Activated CD4-positive, alpha-beta T cell treated with anti-CD3 and anti-CD28 coated beads for 36 hours (primary cell): Measurements from ENCODE around the gene SPRED2. TPM values are rescaled to one million over a fixed set of nuclear protein-coding genes. Genes with fewer than 3 reads are reported as not detected.

Experiments
- ATAC-seq: fragments of 200-7000 bp; cut with Tn5 transposase; one replicate; pipeline ENCODE4 v1.10.0; 2021; ENCODE audit warnings: mild to moderate bottlenecking, moderate library complexity
- CTCF ChIA-PET: fragments of 350-600 bp; sonication (Branson Sonifier 250); formaldehyde crosslinking; loops from one replicate; lab custom pipeline; 2021; ENCODE audit warnings: antibody characterized with exemption; lab: Charles Lee
- POLR2A ChIA-PET: fragments of 350-600 bp; sonication (Branson Sonifier 250); formaldehyde crosslinking; loops from one replicate; lab custom pipeline; 2021; ENCODE audit warnings: antibody characterized with exemption, inconsistent platforms; lab: Charles Lee
- DNase-seq: peaks from one replicate; pipeline ENCODE4 v3.0.0-alpha.2; 2020
- H3K27ac Mint-ChIP-seq: one replicate; pipeline ENCODE4 v1.8.0; 2021; ENCODE audit warnings: mixed read lengths
- H3K27me3 Mint-ChIP-seq: one replicate; pipeline ENCODE4 v1.8.0; 2021; ENCODE audit warnings: mixed read lengths
- H3K36me3 Mint-ChIP-seq: one replicate; pipeline ENCODE4 v1.8.0; 2021; ENCODE audit warnings: low read depth, mixed read lengths
- H3K4me1 Mint-ChIP-seq: one replicate; pipeline ENCODE4 v1.8.0; 2021; ENCODE audit warnings: mixed read lengths
- H3K4me3 Mint-ChIP-seq: one replicate; pipeline ENCODE4 v1.8.0; 2021; ENCODE audit warnings: mild to moderate bottlenecking, moderate library complexity, mixed read lengths
- H3K9me3 Mint-ChIP-seq: one replicate; pipeline ENCODE4 v1.8.0; 2021; ENCODE audit warnings: low read depth, mixed read lengths
- intact Hi-C, 2 experiments: fragments of 100-400 bp; cut with DNase I in 1 of 2; cut with micrococcal nuclease in 1 of 2; formaldehyde crosslinking; loops; one replicate each; pipeline versions ENCODE4 v1.14.2 to v1.15.1; 2022 to 2024; cut with DNase I, micrococcal nuclease
- total RNA-seq, 2 experiments: library from RNA; stranded (reverse); gene quantifications; one replicate each; pipeline ENCODE4 v1.2.3, GENCODE V29; 2021

The SPRED2 gene
- total RNA-seq, 2 experiments from 2014 or later: 6.7 to 7.9 TPM

DNA sequence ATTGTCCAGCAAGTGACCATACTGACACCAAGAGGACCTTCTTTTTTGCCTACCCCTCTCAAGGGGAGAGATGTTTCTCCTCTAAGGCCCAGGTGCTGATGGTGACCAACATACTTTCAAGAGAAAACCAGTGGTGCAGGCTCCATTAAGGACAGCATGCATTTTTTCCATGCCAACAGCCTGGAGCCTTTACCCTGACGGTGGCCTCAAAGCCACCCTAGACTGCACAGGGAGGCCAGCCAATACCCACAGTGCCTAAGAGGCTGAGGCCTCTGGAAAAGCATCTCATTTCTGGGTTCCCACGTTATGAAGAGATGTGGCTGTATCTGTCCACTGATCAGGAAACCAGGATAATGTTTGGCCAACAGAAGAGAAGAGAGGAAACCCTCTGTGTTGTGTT, 19.3 kb downstream of the SPRED2 start:
- DNase-seq (no peak), ATAC-seq (no peak)
- peaks cover 18% of the 10 kb centered on the region for H3K4me1 Mint-ChIP-seq
- no peaks in the 10 kb centered on the region for H3K36me3 Mint-ChIP-seq
- no peak overlapping the region for H3K27ac Mint-ChIP-seq
- no peak overlapping the region for H3K4me3 Mint-ChIP-seq
- intact Hi-C loops: no loop called here
- no peaks in the 10 kb centered on the region for H3K27me3 Mint-ChIP-seq
- H3K9me3 Mint-ChIP-seq: no peaks in the 10 kb centered on the region
- ChIA-PET POLR2A (no interaction called here), CTCF (no interaction called here)

DNA sequence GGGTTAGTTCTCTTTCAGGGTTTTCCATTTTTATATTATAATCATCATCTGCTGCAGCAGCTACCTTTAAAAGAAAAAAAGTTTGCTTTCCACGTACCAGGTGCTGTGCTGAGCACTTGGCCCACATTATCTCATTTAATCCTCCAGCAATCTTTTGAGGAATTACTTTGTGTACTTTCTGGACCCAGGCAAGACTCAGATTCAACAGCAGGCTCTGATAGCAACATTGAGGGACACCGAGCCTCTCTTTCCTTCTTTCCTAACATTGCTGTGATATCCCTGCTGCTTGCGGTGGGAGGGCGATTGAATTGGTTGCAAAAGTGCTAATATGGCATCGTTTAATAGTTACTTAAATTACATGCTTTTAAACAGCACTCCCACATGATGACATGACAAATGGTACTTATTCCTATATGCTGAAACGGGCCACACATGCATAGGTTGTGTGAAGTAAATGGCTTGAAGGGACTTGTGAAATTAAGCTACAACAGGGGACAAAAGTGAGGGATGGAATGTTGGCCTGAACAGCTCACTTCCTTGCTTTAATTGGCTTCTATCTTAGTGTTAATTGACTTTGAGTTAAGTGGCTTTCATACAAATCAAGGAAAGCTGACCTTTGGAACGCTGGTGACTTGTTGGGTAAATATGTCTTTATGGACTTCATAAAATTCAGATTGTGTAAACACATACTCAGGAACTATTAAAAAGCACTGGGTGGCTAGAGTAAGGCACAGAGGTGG, 21.2 kb downstream of the SPRED2 start:
- no peak overlapping the region for H3K4me3 Mint-ChIP-seq
- no peak overlapping the region for H3K27ac Mint-ChIP-seq
- DNase-seq (no peak), ATAC-seq (no peak)
- no peaks in the 10 kb centered on the region for H3K9me3 Mint-ChIP-seq
- ChIA-PET CTCF (no interaction called here), POLR2A (interaction anchor here (0.6 kb wide), 1 partner anchor 45 kb away, joined by 3 read pairs; no protein-coding TSS in a partner anchor)
- intact Hi-C loops: no loop called here
- peaks cover 4% of the 10 kb centered on the region for H3K27me3 Mint-ChIP-seq
- peaks cover 12% of the 10 kb centered on the region for H3K4me1 Mint-ChIP-seq
- no peaks in the 10 kb centered on the region for H3K36me3 Mint-ChIP-seq

DNA sequence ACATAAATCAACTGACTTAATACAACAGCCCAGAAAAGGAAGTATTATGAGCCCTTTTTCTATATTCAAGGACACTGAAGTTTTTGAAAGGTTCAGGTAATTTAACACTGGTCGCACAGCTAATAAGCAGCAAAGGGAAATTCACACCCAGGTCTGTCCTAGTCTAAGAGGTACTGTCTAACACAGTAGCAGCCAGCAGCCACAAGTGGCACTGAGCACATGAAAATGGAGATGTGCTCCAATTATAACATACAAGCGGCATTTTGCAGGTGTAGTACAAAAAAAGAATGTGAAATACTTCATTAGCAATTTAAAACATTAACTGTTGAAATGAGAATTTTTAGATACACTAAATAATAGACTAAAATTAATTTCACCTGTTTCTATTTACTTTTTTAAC, 23.4 kb downstream of the SPRED2 start:
- Mint-ChIP-seq H3K36me3 (no peaks in the 10 kb centered on the region), H3K27me3 (peaks cover 5% of the 10 kb centered on the region), H3K4me1 (peaks cover 11% of the 10 kb centered on the region), H3K4me3 (no peak overlapping the region), H3K9me3 (no peaks in the 10 kb centered on the region), H3K27ac (no peak overlapping the region)
- intact Hi-C loops: no loop called here
- CTCF ChIA-PET: no interaction called here
- POLR2A ChIA-PET: no interaction called here
- DNase-seq (no peak), ATAC-seq (no peak)

DNA sequence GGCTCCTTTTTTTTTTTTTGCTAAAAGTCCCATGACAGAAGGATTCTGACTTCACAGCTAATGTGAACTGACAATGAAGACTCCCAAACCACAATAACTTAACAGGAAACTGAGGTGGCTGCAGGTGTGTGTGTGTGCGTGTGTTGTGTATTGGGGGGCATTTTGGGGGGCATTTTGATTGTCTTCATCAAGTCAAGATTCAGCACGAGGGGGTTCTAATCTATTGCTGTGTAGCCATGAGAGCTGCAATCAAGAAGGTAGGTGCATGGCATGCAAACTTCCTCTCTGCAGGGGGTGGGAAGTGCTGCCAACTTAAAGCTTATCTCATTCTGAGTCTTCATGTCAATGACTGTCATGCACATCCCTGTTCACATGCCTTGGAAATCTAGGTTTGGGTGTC, 25.2 kb downstream of the SPRED2 start:
- Mint-ChIP-seq H3K9me3 (no peaks in the 10 kb centered on the region), H3K27ac (no peak overlapping the region), H3K4me3 (no peak overlapping the region), H3K36me3 (no peaks in the 10 kb centered on the region), H3K4me1 (peaks cover 11% of the 10 kb centered on the region), H3K27me3 (peaks cover 5% of the 10 kb centered on the region)
- no peak for ATAC-seq
- intact Hi-C loops: no loop called here
- ChIA-PET CTCF (interaction anchor here (0.6 to 2.0 kb wide), 2 partner anchors 10 to 222 kb away, joined by 3 to 7 read pairs; no protein-coding TSS in a partner anchor), POLR2A (no interaction called here)
- no peak for DNase-seq

DNA sequence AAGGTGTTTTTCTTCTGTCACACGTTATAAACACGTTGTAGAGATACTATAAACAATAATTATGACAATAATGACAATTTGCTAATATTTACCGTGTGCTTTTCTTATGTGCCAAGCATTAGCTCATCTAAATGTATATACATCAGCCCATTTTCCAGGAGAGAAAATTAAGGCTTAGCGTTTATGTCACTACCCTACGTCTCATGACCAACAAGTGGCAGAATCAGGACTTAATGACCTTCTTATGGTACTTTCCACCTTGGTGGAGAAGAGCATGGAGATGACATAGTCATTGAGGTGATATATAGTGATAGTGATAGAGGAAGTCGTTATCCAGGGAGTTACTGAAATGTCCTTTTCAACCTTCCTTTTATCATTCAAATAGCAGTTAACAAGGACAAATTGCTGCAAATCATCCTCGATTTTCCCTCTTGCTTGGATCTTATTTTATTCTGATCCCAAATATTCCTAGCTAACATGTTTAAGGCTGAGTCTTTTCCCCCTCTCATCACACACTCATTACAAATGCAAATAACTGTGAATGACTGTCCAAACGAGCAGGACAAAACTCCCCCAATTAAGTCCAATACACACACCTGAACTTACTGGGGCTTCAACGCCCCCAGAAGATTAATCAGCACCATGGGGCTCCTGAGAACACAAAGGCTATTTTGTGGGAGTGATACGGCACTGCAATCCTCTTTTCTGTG, 27.3 kb downstream of the SPRED2 start:
- intact Hi-C loops: no loop called here
- H3K27ac Mint-ChIP-seq: no peak overlapping the region
- no peaks in the 10 kb centered on the region for H3K36me3 Mint-ChIP-seq
- ATAC-seq: no peak
- H3K4me1 Mint-ChIP-seq: peaks cover 11% of the 10 kb centered on the region
- no peak overlapping the region for H3K4me3 Mint-ChIP-seq
- ChIA-PET POLR2A (no interaction called here), CTCF (interaction anchor here (0.6 kb wide), 1 partner anchor 24 kb away, joined by 3 read pairs; no protein-coding TSS in a partner anchor)
- H3K9me3 Mint-ChIP-seq: no peaks in the 10 kb centered on the region
- no peak for DNase-seq
- H3K27me3 Mint-ChIP-seq: peaks cover 5% of the 10 kb centered on the region

DNA sequence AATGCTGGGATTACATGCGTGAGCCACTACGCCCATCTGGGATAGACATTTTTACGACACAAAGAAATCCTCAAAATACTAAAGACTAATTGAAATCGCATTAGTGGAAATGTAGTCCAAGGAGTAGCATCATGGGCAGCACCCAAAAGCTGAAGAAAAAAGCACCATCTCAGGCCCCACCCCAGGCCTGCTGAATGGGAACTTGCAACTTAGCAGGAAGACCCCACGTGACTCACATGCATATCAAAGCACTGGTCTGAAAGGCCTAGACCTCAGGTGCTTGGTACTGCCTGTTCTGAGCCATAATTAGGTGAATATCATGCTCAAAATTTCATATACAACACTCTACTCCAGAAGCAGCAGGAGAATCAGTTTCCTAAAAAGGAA, 28.9 kb downstream of the SPRED2 start:
- ChIA-PET CTCF (no interaction called here), POLR2A (no interaction called here)
- Mint-ChIP-seq H3K27me3 (peaks cover 5% of the 10 kb centered on the region), H3K36me3 (no peaks in the 10 kb centered on the region), H3K9me3 (no peaks in the 10 kb centered on the region), H3K4me1 (peaks cover 11% of the 10 kb centered on the region), H3K27ac (no peak overlapping the region), H3K4me3 (no peak overlapping the region)
- ATAC-seq: no peak
- no peak for DNase-seq
- intact Hi-C loops: no loop called here

DNA sequence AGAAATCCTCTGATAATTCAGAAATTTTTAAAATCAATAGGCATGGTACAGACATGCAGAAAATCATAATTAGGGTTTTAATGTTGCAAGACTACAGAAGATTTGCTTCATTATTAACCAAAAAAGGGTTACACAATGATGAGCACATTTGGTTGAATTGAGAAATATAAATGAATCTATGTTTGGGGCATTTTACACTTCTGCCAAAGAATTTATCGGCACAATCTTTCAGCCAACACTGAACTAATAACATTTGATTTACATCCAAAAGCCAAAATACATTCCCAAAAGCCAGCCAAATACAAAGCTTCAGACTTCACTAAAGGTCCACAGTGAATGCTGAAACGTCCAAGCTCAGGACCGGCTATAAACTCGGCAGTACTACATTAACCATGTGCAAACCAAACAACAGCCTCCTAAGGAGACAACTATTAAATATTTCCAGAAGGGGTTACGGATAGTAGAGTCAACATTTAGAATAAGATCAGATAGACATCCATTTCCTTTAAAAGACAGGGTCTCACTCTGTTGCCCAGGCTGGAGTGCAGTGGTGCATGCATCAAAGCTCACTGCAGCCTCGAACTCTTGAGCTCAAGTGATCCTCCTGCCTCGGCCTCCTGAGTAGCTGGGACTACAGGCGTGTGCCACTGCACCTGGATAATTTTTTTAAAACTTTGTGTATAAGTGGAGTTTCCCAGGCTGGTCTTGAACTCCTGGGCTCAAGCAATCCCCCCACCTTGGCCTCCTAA, 29.4 kb downstream of the SPRED2 start:
- ChIA-PET CTCF (no interaction called here), POLR2A (no interaction called here)
- peaks cover 12% of the 10 kb centered on the region for H3K4me1 Mint-ChIP-seq
- ATAC-seq (no peak), DNase-seq (no peak)
- no peak overlapping the region for H3K4me3 Mint-ChIP-seq
- no peaks in the 10 kb centered on the region for H3K36me3 Mint-ChIP-seq
- peaks cover 4% of the 10 kb centered on the region for H3K27me3 Mint-ChIP-seq
- H3K27ac Mint-ChIP-seq: no peak overlapping the region
- H3K9me3 Mint-ChIP-seq: no peaks in the 10 kb centered on the region
- intact Hi-C loops: no loop called here

DNA sequence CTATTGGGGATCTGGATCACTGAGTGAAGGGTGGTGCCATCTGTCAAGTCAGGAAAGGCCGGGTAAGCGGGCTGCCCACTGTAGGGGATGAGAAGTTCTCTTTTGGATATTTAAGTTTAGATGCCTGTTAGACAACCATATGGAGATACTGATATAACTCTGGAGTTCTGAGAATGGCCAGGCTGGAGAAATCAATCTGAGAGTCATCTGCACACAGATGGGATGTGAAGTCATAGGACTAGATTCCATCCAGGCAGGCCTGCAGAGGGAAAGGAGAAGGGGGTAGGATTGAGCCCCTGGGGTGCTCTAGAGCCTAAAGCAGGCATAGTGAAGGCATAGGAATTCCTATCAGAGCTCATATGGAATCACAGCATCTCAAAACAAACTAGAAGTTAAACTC, 30.1 kb downstream of the SPRED2 start:
- ChIA-PET CTCF (no interaction called here), POLR2A (no interaction called here)
- Mint-ChIP-seq H3K9me3 (no peaks in the 10 kb centered on the region), H3K4me1 (peaks cover 15% of the 10 kb centered on the region), H3K27me3 (peaks cover 4% of the 10 kb centered on the region), H3K4me3 (no peak overlapping the region), H3K36me3 (no peaks in the 10 kb centered on the region), H3K27ac (no peak overlapping the region)
- intact Hi-C loops: no loop called here
- DNase-seq (no peak), ATAC-seq (no peak)

DNA sequence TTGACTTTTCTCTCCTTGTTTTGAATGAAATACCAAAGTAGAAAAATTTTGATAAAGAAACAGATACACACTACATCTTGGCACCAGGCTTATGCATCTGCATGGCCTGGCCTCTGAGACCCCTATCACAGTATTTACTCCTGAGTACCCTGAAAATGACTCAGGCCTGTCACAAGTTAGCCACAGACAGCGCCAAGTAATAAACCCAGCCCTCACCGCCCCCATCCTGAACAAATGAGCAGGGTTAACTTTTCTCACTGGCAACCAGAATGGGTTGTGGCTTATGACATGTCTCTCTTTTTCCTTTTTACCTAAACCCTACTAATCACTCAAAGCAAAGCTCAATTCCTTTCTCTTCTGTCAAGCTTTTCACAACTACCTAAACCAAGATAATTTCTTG, 35.3 kb downstream of the SPRED2 start:
- Mint-ChIP-seq H3K9me3 (no peaks in the 10 kb centered on the region), H3K36me3 (no peaks in the 10 kb centered on the region), H3K4me1 (peaks cover 19% of the 10 kb centered on the region), H3K27ac (peak overlapping the region; percentile 3), H3K4me3 (no peak overlapping the region), H3K27me3 (peaks cover 4% of the 10 kb centered on the region)
- peak; percentile 96 for ATAC-seq
- ChIA-PET POLR2A (interaction anchor here (0.6 to 1.0 kb wide), 2 partner anchors 96 to 170 kb away, joined by 3 to 6 read pairs; no protein-coding TSS in a partner anchor), CTCF (interaction anchor here (1.7 kb wide), 1 partner anchor 23 kb away, joined by 4 read pairs; no protein-coding TSS in a partner anchor)
- DNase-seq: peak; percentile 63
- intact Hi-C loops: no loop called here

DNA sequence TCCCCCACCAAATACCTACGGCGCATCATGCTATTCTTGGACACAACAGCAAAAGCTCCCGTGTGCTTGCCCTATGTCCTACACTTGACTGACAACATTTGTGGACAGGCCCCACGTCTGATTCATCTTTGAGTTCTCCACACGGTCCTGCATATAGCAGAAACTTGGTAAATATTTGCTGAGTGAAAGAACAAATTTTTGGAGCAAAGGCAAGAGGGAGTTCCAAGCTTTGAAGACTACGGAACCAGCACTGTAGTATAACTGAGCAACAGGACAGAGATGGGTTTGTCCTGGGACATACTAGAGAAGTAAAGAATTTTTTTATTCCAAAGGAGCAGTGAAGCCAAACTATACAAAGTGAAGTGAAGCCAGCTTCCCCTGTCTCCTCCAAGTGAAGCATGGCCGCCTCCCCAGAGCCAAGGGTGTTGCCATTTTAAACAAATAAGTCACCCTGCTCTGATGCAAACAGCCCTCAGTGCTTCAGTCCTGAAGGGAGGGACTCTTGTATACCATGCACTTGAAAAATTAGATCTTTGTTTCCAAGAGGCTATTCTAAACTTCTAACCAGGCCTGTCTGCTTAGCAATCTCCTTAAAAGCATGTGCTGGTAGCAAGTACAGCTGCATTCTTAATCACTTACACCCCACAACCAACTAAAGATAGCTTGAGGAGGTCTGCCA, 35.9 kb downstream of the SPRED2 start:
- no peak overlapping the region for H3K27ac Mint-ChIP-seq
- CTCF ChIA-PET: interaction anchor here (1.5 to 1.7 kb wide), 2 partner anchors 22 to 44 kb away, joined by 4 read pairs; no protein-coding TSS in a partner anchor

More for the DNA sequence above, 35.9 kb downstream of the SPRED2 start:
- H3K4me3 Mint-ChIP-seq: no peak overlapping the region
- H3K27me3 Mint-ChIP-seq: peaks cover 4% of the 10 kb centered on the region
- intact Hi-C loops: no loop called here
- H3K4me1 Mint-ChIP-seq: peaks cover 19% of the 10 kb centered on the region
- DNase-seq: no peak
- no peak for ATAC-seq
- POLR2A ChIA-PET: interaction anchor here (0.5 to 1.0 kb wide), 2 partner anchors 36 to 95 kb away, joined by 3 read pairs; no protein-coding TSS in a partner anchor
- H3K9me3 Mint-ChIP-seq: no peaks in the 10 kb centered on the region
- H3K36me3 Mint-ChIP-seq: no peaks in the 10 kb centered on the region
